Measurements from ENCODE around the gene JARID2.

DNA sequence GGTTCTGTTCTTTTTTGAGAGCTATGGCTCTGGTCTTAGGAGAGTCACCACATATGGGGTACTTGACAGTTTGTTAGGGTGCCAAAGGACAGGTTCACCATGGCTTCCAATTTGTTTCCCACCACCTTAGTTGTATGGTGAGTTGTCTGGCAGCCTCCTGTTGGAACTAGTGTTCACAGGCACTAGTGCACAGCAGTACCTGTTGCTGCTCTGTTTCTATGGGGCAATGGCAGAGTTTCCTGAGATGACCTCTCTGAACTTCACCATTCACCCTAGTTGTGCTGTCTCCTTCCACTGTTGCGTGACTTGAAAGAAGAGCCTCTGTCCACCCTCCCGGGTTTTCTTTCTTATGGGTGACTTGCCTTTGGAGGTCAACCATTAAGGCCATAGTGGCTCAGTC is 129.1 kb downstream of the JARID2 start:
- TF ChIP-seq GATA2 (IDR thresholded peaks at IDR 0.05; ENCODE audit: low read depth, low read length) (no peak), GATA3 (IDR thresholded peaks at IDR 0.05; ENCODE audit: low read depth, low read length) (no peak)

Data from SH-SY5Y (cell line).